Spleen (tissue), 11 donors: ENCODE data around the gene SLIT1. TPM values are rescaled to one million over a fixed set of nuclear protein-coding genes. Genes with fewer than 3 reads are reported as not detected.

ENCODE experiments used
- DNase-seq: peaks from one replicate; pipeline ENCODE4 v3.0.0-alpha.2; 2020
- H3K27ac ChIP-seq, 8 donors: fragments of 200-600 bp; sonication (generic) in 7 of 8; 1 replicate in 4 of 8; 2 replicates in 4 of 8; pipeline versions ENCODE4 v1.5.0 to v1.8.0; 2016 to 2021; ENCODE audit warnings: inconsistent platforms in 4 of 8, mild to moderate bottlenecking in 4 of 8, moderate library complexity in 1 of 8
- H3K27me3 ChIP-seq, 7 donors: fragments of 200-600 bp; sonication (generic) in 6 of 7; replicated peaks in 1 of 7; 1 replicate in 4 of 7; 2 replicates in 3 of 7; pipeline versions ENCODE4 v1.5.0 to v1.8.0; 2016 to 2021; ENCODE audit warnings: inconsistent platforms in 3 of 7, mild to moderate bottlenecking in 1 of 7
- H3K36me3 ChIP-seq, 6 donors: fragments of 200-600 bp; sonication (generic) in 5 of 6; 1 replicate in 4 of 6; 2 replicates in 2 of 6; pipeline versions ENCODE4 v1.5.0 to v1.8.0; 2016 to 2021; ENCODE audit warnings: inconsistent platforms in 2 of 6
- H3K4me1 ChIP-seq, 6 donors: fragments of 200-600 bp; sonication (generic) in 5 of 6; 1 replicate in 3 of 6; 2 replicates in 3 of 6; pipeline versions ENCODE4 v1.5.0 to v1.8.0; 2016 to 2021; ENCODE audit warnings: inconsistent platforms in 3 of 6
- H3K4me3 ChIP-seq, 8 donors: fragments of 200-600 bp; sonication (generic) in 7 of 8; 1 replicate in 4 of 8; 2 replicates in 4 of 8; pipeline versions ENCODE4 v1.5.0 to v1.8.0; 2016 to 2021; ENCODE audit warnings: inconsistent platforms in 4 of 8, mild to moderate bottlenecking in 4 of 8, moderate library complexity in 2 of 8
- H3K9me3 ChIP-seq, 8 donors: fragments of 200-600 bp; sonication (generic) in 7 of 8; 1 replicate in 4 of 8; 2 replicates in 4 of 8; pipeline versions ENCODE4 v1.5.0 to v1.8.0; 2016 to 2021; ENCODE audit warnings: inconsistent platforms in 4 of 8
- POLR2A ChIP-seq, 3 donors: fragments of 450-650 bp; IDR thresholded peaks; one replicate each; pipeline ENCODE4 v1.5.1; 2017; ENCODE audit warnings: antibody characterized with exemption in 3 of 3, mild to moderate bottlenecking in 1 of 3
- POLR2AphosphoS5 ChIP-seq, 3 donors: sonication (generic); formaldehyde crosslinking; IDR thresholded peaks; one replicate each; pipeline ENCODE4 v1.5.1; 2017; ENCODE audit warnings: antibody characterized with exemption in 3 of 3
- WGBS, 5 donors: extraction: QIAGEN DNeasy Blood & Tissue Kit in 3 of 5; methylation state at CpG; one replicate each; pipeline versions ENCODE4 v1.1.5 to v1.1.7; 2013 to 2018; 5-methylcytosine and 5-hydroxymethylcytosine counted together
- intact Hi-C: fragments of 100-400 bp; cut with DNase I; formaldehyde crosslinking; loops from one replicate; pipeline ENCODE4 v1.15.0; 2023; ENCODE audit warnings: low total_unique reads
- polyA plus RNA-seq, 3 donors: library from polyadenylated mRNA; stranded (reverse); fragments of 200-250 nt; gene quantifications; one replicate each; pipeline ENCODE4 v1.2.1, GENCODE V29; 2013
- total RNA-seq, 7 donors: library from RNA; depleted of rRNA in 3 of 7; stranded (reverse); fragments of >200 nt in 3 of 7; fragmentation: NEBNext Ultra II Directional in 4 of 7; extraction: Animal tissue kit (Norgen Biotek cat#: 25700) in 4 of 7; gene quantifications; one replicate each; pipeline versions ENCODE4 v1.1.0 to v1.2.1, GENCODE V29; 2016 to 2021
- TF ChIP-seq, protein P1 (sequence below), 11 experiments: fragments of 200-600 bp in 7 of 11; fragments of 450-650 bp in 4 of 11; sonication (generic) in 4 of 11; IDR thresholded peaks in 8 of 11; conservative IDR thresholded peaks in 3 of 11; 1 replicate in 7 of 11; 2 replicates in 4 of 11; pipeline versions ENCODE4 v1.4.0 to v1.8.0; 2016 to 2021; ENCODE audit warnings: antibody characterized with exemption in 11 of 11, inconsistent platforms in 4 of 11, mild to moderate bottlenecking in 1 of 11
- donor health status: healthy with polysubstance abuse.
- donor health status: DM: no; HTN: no; CAD: no; lungs with moderate emphysema.
- donor health status: DM: no; HTN: no; CAD: no.
- donor health status: Bipolar disorder and iron deficiency.
- donor health status: healthy.
- donor health status: DM: no; HTN: no; CAD: no.
- donor health status: DM: yes; HTN: yes; CAD: no.

The SLIT1 gene
- total and polyA plus RNA-seq, 10 donors: 0.11 to 0.82 (median 0.52) TPM

DNA sequence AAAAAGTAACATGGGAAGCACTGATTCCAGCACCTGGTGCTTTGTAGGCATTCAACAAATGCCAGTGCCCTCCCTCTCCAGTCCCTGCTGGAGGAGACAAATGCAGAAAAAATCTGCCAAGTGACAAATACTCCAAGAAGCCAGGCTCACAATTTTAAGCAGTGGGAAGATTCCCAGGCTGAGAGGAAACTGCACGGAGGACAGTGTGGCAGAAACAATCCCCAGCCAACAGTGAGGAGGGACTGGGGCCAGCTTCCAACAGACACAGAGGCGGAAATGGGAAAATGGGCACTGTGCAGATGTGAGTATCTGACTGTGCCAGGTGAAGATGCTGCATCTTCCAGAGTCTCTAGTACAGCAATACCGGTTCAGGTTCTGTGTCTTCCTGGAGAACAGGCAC is 106.3 kb downstream of the SLIT1 start:
- Histone ChIP-seq H3K9me3 (no peaks in the 10 kb centered on the region), H3K4me3 (no peak overlapping the region), H3K36me3 (no peaks in the 10 kb centered on the region), H3K27me3 (peaks cover 0 to 79% (median 0%) of the 10 kb centered on the region in 7 donors), H3K4me1 (no peaks in the 10 kb centered on the region), H3K27ac (no peak overlapping the region)
- 67 to 75% (median 73%) methylated on average over 3 of the region's 3 CpGs for WGBS, 5 donors
- TF ChIP-seq, protein P1, sequence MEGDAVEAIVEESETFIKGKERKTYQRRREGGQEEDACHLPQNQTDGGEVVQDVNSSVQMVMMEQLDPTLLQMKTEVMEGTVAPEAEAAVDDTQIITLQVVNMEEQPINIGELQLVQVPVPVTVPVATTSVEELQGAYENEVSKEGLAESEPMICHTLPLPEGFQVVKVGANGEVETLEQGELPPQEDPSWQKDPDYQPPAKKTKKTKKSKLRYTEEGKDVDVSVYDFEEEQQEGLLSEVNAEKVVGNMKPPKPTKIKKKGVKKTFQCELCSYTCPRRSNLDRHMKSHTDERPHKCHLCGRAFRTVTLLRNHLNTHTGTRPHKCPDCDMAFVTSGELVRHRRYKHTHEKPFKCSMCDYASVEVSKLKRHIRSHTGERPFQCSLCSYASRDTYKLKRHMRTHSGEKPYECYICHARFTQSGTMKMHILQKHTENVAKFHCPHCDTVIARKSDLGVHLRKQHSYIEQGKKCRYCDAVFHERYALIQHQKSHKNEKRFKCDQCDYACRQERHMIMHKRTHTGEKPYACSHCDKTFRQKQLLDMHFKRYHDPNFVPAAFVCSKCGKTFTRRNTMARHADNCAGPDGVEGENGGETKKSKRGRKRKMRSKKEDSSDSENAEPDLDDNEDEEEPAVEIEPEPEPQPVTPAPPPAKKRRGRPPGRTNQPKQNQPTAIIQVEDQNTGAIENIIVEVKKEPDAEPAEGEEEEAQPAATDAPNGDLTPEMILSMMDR (IDR thresholded peaks at IDR 0.05 in 8 of 11, conservative IDR thresholded peaks at IDR 0.05 in 3 of 11): no peak
- TF ChIP-seq POLR2A (IDR thresholded peaks at IDR 0.05): no peak
- TF ChIP-seq POLR2AphosphoS5 (IDR thresholded peaks at IDR 0.05): no peak
- intact Hi-C loops: no loop called here
- no peak for DNase-seq

- Histone ChIP-seq H3K27ac (no peak overlapping the region), H3K27me3 (peaks cover 0 to 80% (median 0%) of the 10 kb centered on the region in 7 donors), H3K36me3 (no peaks in the 10 kb centered on the region), H3K4me1 (no peaks in the 10 kb centered on the region), H3K9me3 (no peaks in the 10 kb centered on the region), H3K4me3 (no peak overlapping the region)
- WGBS, 5 donors: 79 to 81% (median 81%) methylated on average over 2 of the region's 2 CpGs
- TF ChIP-seq POLR2A (IDR thresholded peaks at IDR 0.05): no peak
- DNase-seq: no peak
- intact Hi-C loops: no loop called here
Measured at GRCh38 chr10:97078938-97079445, 106.8 kb downstream of the SLIT1 start.

DNA sequence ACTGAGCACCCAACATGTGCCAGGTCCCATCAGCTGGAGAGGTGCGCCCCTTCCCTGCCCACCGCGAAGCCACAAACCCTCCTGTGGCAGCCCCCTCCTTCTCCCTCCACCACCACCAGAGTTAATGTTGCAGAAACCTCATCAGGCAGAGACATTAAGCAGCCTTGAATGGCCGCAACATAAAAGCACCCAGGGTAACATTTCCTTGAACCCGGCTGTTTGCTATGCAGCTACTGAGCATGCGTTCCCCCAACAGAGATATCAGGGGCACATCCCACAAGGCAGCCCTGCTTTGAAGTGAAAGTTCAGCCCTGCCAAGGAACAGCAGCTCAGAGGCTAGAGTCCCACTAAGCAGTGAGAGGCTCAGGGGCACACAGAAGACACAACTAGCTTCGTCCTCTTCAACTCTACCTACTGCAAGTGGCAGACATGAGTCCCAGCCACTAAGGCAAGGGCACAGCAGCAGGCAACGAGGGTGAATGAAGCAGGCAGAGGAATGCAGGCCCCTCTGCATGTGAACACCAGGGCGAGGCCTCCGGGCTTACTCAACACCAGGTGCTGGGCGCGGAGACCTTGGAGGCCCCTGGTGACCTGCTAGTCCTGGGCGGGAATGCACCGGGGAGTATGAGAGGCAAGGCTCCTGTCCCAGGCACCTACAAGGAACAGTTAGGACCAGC is 107.4 kb downstream of the SLIT1 start:
- H3K27ac ChIP-seq: no peak overlapping the region
- no peaks in the 10 kb centered on the region for H3K36me3 ChIP-seq
- intact Hi-C loops: no loop called here
- no peaks in the 10 kb centered on the region for H3K9me3 ChIP-seq
- WGBS, 5 donors: 67 to 80% (median 75%) methylated on average over 14 of the region's 14 CpGs
- no peak for DNase-seq
- H3K4me1 ChIP-seq: no peaks in the 10 kb centered on the region
- peaks cover 0 to 80% (median 0%) of the 10 kb centered on the region in 7 donors for H3K27me3 ChIP-seq
- H3K4me3 ChIP-seq: no peak overlapping the region
- TF ChIP-seq POLR2AphosphoS5 (IDR thresholded peaks at IDR 0.05): no peak
- no peak for TF ChIP-seq POLR2A (IDR thresholded peaks at IDR 0.05)
- TF ChIP-seq, protein P1 (IDR thresholded peaks at IDR 0.05 in 8 of 11, conservative IDR thresholded peaks at IDR 0.05 in 3 of 11): no peak

- no peaks in the 10 kb centered on the region for H3K36me3 ChIP-seq
- peaks cover 0 to 8% (median 0%) of the 10 kb centered on the region in 6 donors for H3K4me1 ChIP-seq
- DNase-seq: no peak
- 67 to 75% (median 73%) methylated on average over 6 of the region's 6 CpGs for WGBS, 5 donors
- H3K27ac ChIP-seq: no peak overlapping the region
- TF ChIP-seq, protein P1 (IDR thresholded peaks at IDR 0.05 in 8 of 11, conservative IDR thresholded peaks at IDR 0.05 in 3 of 11): no peak
- TF ChIP-seq POLR2A (IDR thresholded peaks at IDR 0.05) (no peak), POLR2AphosphoS5 (IDR thresholded peaks at IDR 0.05) (no peak)
- H3K4me3 ChIP-seq: no peak overlapping the region
- no peaks in the 10 kb centered on the region for H3K9me3 ChIP-seq
- peaks cover 0 to 80% (median 4%) of the 10 kb centered on the region in 7 donors for H3K27me3 ChIP-seq
- intact Hi-C loops: no loop called here
Measured at GRCh38 chr10:97076781-97077180, 109.0 kb downstream of the SLIT1 start.
